ENCODE results near the gene SBNO1.

SBNO1 gene

DNA sequence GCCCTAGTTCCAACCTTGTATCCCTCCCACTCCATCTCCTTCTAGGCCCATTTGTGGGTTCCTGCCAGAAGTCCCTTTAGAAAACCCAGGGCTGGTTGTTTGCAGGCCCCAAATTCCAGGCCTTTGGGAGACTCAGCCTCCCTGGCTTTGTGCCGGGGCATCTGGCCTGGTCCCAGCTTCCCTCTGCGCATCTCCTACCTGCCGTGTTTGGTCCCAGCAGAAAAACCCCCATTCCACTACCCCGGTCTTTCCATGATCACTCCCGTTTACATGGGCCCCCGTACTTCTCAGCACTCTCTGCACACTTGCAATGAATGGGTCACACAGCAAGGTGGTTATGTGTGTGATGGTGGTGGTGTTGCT is 34.6 kb upstream of the SBNO1 start:
- in situ Hi-C loops (cut with HindIII; ENCODE audit: low sequenced_read_pairs): no loop called here
- no peak for DNase-seq (ENCODE audit: low read depth, low spot score)
- TF ChIP-seq, protein P1, sequence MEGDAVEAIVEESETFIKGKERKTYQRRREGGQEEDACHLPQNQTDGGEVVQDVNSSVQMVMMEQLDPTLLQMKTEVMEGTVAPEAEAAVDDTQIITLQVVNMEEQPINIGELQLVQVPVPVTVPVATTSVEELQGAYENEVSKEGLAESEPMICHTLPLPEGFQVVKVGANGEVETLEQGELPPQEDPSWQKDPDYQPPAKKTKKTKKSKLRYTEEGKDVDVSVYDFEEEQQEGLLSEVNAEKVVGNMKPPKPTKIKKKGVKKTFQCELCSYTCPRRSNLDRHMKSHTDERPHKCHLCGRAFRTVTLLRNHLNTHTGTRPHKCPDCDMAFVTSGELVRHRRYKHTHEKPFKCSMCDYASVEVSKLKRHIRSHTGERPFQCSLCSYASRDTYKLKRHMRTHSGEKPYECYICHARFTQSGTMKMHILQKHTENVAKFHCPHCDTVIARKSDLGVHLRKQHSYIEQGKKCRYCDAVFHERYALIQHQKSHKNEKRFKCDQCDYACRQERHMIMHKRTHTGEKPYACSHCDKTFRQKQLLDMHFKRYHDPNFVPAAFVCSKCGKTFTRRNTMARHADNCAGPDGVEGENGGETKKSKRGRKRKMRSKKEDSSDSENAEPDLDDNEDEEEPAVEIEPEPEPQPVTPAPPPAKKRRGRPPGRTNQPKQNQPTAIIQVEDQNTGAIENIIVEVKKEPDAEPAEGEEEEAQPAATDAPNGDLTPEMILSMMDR (IDR thresholded peaks at IDR 0.05; ENCODE audit: low read depth, low read length): no peak
- no peak overlapping the region for H3K4me3 ChIP-seq (ENCODE audit: low read depth, low read length)

DNA sequence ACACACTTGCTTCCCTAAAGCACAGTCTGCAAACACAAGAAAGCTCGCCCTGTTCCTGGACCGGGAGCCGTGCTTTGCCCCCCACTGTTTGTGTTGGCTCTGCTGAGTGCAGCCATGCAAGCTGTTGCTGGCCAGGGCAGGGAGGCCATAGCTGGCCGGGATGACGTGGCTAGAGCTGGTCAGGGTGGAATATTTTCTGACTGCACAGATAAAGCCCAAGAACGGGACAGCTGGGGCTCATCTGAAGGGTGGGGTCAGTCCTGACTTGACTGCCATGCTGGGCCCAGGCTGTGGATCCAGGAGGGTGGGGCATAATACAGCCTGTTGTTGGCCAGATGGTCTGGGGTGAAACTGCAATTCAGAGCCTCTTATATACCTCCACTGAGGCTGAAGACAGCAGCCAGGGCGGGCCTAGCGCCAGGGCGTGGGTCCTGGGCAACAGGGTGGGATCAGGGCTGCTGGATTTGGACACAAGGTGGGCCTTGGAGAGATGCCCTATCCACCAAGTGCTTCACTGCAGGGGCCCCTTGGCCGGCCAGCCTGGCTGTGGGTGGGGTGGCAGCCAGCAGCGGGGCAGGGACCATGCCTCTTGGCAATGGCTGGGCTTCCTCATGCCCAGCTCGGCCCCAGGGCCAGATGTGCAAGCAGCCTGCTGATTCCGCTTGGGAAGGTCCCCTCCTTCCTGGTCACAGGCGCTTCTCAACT is 34.1 kb upstream of the SBNO1 start:
- in situ Hi-C loops (cut with HindIII; ENCODE audit: low sequenced_read_pairs): no loop called here

DNA sequence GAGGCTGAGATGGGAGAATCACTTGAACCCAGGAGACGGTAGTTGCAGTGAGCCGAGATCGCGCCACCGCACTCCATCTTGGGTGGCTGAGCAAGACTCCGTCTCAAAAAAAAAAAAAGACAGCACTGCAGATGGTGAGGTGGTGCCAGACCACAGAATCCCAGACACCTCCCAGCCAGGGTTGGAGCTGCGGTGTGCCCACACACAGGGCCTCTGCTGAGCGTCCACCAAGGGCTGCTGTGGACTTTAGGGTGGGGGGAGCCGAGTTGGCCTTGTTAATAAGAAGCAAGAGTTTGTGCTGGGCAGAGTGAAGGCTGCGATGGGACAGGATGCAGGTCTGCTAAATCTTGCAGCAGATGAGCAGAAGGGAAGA is 33.5 kb upstream of the SBNO1 start:
- TF ChIP-seq, protein P1 (IDR thresholded peaks at IDR 0.05; ENCODE audit: low read depth, low read length): no peak
- in situ Hi-C loops (cut with HindIII; ENCODE audit: low sequenced_read_pairs): no loop called here
- no peak overlapping the region for H3K4me3 ChIP-seq (ENCODE audit: low read depth, low read length)
- peak; percentile 33 for DNase-seq (ENCODE audit: low read depth, low spot score)

More for the DNA sequence above, 34.1 kb upstream of the SBNO1 start:
- TF ChIP-seq, protein P1 (IDR thresholded peaks at IDR 0.05; ENCODE audit: low read depth, low read length): no peak
- peak; percentile 81 for DNase-seq (ENCODE audit: low read depth, low spot score)
- no peak overlapping the region for H3K4me3 ChIP-seq (ENCODE audit: low read depth, low read length)

DNA sequence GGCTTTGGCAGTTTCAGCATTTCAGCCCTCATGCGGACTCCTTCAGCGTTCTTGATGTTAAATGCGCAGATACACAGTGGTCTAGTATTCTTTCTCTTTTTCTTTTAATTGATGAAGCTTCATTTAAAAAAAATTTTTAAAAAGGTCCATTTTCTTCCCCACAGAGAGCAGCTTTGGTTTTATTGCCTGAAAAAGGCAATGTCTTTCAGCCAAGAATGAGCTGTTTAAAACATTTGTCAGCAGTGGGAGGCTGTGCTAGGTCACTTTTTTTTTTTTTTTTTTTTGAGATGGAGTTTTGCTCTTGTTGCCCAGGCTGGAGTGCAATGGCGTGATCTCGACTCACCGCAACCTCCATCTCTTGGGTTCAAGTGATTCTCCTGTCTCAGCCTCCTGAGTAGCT is 32.8 kb upstream of the SBNO1 start:
- in situ Hi-C loops (cut with HindIII; ENCODE audit: low sequenced_read_pairs): no loop called here
- H3K4me3 ChIP-seq (ENCODE audit: low read depth, low read length): no peak overlapping the region
- TF ChIP-seq, protein P1 (IDR thresholded peaks at IDR 0.05; ENCODE audit: low read depth, low read length): no peak
- no peak for DNase-seq (ENCODE audit: low read depth, low spot score)

DNA sequence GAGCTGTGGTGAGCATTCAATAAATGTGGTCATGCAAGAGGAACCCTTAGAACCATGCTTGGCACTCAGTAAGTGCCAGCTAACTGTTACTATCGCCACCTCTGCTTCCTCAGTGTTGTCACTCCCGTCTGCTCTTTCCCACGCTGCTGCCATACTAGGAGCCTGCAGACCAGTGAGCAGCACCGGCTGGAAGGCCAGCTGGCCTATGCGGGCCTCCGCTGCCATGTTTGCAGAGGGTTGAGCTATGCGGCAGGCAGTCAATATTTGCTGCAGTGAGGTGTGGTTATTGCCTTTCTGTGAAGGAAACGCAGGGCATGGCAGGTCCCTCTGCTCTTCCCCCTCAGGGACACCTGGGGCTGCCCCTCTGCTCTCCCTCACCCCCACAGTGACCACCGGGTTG is 32.3 kb upstream of the SBNO1 start:
- H3K4me3 ChIP-seq (ENCODE audit: low read depth, low read length): no peak overlapping the region
- in situ Hi-C loops (cut with HindIII; ENCODE audit: low sequenced_read_pairs): no loop called here
- no peak for DNase-seq (ENCODE audit: low read depth, low spot score)
- TF ChIP-seq, protein P1 (IDR thresholded peaks at IDR 0.05; ENCODE audit: low read depth, low read length): no peak

DNA sequence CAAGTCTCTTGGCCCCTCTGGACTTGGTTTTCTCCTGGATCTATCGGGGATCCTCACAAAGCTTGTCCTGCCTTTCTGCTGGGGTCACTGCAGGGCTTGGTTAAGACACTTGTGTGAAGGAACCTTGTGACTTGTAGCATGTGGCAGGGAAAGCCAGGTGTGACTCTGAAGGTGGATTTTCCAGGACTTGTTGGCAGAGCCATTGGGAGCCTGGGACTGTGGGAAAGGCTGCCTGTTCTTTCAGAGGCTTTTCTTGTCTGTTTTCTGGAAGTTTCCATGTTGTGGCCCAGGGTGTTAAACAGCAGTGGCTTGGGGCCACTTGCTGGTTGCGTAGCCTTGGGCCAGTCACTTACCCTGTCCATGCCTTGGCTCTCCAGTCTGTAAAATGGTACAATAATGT is 31.9 kb upstream of the SBNO1 start:
- no peak for DNase-seq (ENCODE audit: low read depth, low spot score)
- H3K4me3 ChIP-seq (ENCODE audit: low read depth, low read length): no peak overlapping the region
- in situ Hi-C loops (cut with HindIII; ENCODE audit: low sequenced_read_pairs): no loop called here
- TF ChIP-seq, protein P1 (IDR thresholded peaks at IDR 0.05; ENCODE audit: low read depth, low read length): no peak
